HG03025 (cell line): ENCODE results near the gene CFAP54.
"Not testable (repeated sequence)": the region's sequence is repeated elsewhere in the genome, so short reads cannot be mapped to it uniquely, and the experiment has no call there.

ENCODE experiments used
- ATAC-seq: cut with Tn5 transposase; IDR thresholded peaks from one replicate; pipeline ENCODE4 v1.9.1; 2021; ENCODE audit warnings: mild to moderate bottlenecking, moderate library complexity; ENCODE audit not compliant: unreplicated experiment, low FRiP score

CFAP54 gene

DNA sequence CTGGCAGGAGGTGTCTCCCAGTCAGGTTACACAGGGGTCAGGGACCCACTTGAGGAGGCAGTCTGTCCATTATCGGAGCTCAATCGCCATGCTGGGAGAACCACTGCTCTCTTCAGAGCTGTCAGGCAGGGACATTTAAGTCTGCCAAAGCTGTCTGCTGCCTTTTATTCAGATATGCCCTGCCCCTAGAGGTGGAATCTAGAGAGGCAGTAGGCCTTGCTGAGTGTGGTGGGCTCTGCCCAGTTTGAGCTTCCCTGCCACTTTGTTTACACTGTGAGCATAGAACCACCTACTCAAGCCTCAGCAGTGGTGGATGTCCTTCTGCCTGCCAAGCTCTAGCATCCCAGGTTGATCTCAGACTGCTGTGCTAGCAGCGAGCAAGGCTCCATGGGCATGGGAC lies 115.0 kb downstream of the CFAP54 start:
- ATAC-seq = not testable (repeated sequence)

- ATAC-seq = no peak
These were observed 116.3 kb downstream of the CFAP54 start for GRCh38 chr12:96605684-96606083.

GRCh38 chr12:96606134-96606533 lies 116.8 kb downstream of the CFAP54 start:
- no peak for ATAC-seq

- no peak for ATAC-seq
These were observed 117.3 kb downstream of the CFAP54 start for GRCh38 chr12:96606644-96607043.

DNA sequence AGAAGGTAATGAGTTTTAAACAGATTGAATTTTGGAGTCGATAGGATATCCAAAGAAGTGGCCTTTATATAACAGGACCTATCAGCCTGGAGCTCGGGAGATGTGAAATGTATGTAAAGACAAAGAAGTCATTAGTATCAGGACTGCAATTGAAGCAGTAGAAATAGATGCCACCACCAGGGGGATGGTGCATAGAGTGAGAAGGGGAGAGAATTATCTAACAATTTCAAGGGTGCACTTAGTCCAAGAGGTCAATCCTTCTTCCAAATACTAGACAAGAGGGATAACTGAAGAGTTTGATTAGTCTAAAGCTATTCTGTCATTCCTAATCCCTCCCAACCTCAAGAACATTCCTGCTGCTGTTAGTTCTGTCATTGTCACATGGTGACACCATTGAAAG lies 127.8 kb downstream of the CFAP54 start:
- no peak for ATAC-seq

- no peak for ATAC-seq
These were observed 133.8 kb downstream of the CFAP54 start for GRCh38 chr12:96623155-96623554.

- ATAC-seq = no peak
These were observed 134.4 kb downstream of the CFAP54 start for GRCh38 chr12:96623656-96624217.

GRCh38 chr12:96635844-96636243 lies 146.5 kb downstream of the CFAP54 start:
- ATAC-seq = no peak

DNA sequence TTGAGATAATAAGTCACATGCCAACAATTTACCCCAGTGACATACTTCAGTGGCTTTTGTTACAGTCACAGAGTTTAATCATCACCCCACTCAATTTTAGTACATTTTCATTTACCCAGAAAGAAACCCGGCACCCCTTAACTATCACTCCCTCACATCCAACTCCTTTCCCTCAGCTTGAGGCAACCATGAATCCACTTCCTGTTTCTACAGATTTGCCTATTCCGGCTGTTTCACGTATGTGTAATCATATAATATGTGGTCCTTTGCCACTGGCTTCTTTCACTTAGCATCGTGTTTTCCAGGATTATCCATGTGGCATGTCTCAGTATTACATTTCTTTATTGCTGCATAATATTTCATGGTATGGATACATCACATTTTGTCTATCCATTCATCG lies 147.5 kb downstream of the CFAP54 start:
- ATAC-seq = no peak

DNA sequence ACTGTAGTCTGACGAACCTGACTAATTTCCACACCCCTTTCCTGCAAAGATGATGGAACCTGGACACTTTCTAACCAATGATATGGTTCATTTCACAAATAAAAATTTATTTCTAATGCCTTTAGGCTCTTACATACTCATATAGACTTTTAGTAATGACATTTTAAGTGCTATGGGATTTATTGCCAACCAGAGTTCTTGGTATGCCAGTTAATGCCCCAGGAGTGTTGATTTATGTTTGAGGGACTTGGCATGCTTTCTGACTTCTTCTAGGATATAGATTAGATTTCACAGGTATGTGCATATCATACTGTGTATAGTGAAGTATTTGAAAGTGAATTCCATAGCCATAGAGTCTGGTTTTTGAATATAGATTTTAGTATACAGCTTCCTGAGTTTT lies 159.5 kb downstream of the CFAP54 start:
- no peak for ATAC-seq

- no peak for ATAC-seq
These were observed 163.5 kb downstream of the CFAP54 start for GRCh38 chr12:96652870-96653269.

- ATAC-seq = no peak
These were observed 168.7 kb downstream of the CFAP54 start for GRCh38 chr12:96658075-96658474.

DNA sequence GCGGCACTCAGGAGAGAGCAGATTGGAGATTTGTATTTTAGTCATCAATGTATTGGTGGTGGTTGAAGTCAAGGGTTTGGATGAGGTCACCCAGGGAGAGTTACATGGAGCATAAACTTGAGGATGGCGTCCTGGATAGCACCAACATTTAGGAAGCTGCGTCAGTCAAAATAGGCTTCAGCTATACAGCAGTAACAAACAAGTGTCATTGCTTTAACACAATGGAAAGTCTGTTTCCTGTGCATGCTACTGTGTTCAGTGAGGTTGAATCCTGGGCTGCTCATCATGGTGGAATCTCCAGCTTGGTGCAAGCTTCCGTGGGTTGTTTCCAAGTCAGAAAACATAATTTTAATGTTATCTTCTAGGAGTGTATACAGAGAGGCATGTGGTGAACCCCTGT lies 180.4 kb downstream of the CFAP54 start:
- ATAC-seq = no peak

DNA sequence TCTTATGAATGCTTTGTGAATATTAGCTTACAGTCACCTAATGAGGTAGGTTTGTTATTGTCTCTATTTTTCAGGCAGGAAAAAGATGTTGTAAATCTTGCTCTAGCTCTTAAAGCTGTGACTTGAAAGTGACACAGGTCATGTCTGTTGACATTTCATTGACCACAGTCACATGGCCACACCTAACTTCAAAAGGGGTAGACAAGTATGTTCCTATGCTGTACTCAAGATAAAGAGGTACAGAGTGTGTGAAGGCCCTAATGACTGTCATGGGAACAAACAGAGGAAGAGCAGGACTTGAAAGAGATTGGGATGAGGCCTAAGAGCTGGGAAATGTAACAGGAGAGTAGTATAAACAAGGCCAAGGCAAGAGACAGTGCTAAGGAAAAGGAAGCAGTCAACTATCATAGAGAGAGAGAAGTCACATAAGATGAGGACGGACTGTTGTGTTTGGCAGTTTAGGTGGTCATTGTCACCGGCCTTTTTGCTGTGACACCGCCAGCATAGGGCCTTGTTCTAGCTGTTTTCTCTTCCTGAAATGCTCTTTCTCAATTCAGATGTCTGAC lies 181.0 kb downstream of the CFAP54 start:
- no peak for ATAC-seq

GRCh38 chr12:96675519-96675918 lies 186.1 kb downstream of the CFAP54 start:
- ATAC-seq = not testable (repeated sequence)

GRCh38 chr12:96677363-96677762 lies 188.0 kb downstream of the CFAP54 start:
- no peak for ATAC-seq

DNA sequence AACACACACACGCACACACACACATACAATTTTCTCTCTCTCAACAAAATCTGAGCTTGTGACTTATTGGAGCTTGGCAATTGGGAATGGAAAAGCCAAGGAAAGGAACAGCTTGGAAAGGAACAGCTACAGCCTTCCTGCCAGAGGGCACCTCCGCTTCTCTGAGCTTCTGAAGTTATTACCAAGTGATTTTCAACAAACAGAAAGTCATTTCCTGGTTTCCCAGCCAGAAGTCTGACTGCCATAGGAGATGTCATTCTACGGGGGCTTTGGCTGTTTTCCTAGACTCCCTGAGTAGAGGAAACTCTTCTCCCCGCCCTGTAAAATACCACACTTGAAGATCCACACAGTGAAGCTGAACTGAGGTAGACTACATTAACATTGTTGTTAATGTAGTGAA lies 198.3 kb downstream of the CFAP54 start:
- no peak for ATAC-seq

GRCh38 chr12:96698521-96698920 lies 209.1 kb downstream of the CFAP54 start:
- ATAC-seq = no peak

- ATAC-seq = no peak
These were observed 209.6 kb downstream of the CFAP54 start for GRCh38 chr12:96698965-96699364.

- no peak for ATAC-seq
These were observed 212.5 kb downstream of the CFAP54 start for GRCh38 chr12:96701856-96702255.

DNA sequence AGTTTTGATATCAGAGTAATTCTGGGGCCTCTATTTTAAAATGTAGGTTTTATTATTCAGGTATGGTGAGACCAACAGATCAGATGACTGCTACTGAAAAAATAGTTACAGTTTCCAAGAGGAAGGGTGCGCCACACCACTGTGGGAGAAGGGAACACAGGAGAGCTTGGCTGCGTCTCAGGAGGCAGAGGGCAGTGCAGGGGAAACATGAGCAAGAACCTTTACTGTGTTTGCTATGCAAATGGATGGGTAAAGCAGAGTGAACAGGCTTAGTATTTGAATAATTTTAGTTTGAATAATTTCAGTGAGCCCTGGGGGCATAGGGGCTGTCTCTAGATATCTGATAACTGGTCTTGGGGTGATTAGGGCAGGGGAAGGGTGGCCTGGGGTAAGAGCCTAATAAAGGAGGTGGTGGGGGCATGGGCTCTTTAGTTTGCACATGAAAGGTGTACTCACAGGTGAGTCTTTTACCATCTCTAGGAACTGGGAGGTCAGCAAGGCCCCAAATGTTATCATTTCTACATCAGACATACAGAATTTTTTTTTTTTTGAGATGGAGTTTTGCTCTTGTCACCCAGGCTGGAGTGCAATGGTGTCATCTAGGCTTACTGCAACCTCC lies 220.9 kb downstream of the CFAP54 start:
- ATAC-seq = no peak

GRCh38 chr12:96711364-96711763 lies 222.0 kb downstream of the CFAP54 start:
- no peak for ATAC-seq
